Measurements from ENCODE around the gene METAP1.

The METAP1 gene

GRCh38 chr4:98996056-98996764 lies 689 bp downstream of the METAP1 start:
- in situ Hi-C loops (cut with MboI; ENCODE audit: low sequenced_read_pairs, unreplicated experiment) = loop anchor here (25.0 kb wide), 1 partner anchor 416 kb away; no protein-coding TSS in a partner anchor
- TF ChIP-seq, protein P1, sequence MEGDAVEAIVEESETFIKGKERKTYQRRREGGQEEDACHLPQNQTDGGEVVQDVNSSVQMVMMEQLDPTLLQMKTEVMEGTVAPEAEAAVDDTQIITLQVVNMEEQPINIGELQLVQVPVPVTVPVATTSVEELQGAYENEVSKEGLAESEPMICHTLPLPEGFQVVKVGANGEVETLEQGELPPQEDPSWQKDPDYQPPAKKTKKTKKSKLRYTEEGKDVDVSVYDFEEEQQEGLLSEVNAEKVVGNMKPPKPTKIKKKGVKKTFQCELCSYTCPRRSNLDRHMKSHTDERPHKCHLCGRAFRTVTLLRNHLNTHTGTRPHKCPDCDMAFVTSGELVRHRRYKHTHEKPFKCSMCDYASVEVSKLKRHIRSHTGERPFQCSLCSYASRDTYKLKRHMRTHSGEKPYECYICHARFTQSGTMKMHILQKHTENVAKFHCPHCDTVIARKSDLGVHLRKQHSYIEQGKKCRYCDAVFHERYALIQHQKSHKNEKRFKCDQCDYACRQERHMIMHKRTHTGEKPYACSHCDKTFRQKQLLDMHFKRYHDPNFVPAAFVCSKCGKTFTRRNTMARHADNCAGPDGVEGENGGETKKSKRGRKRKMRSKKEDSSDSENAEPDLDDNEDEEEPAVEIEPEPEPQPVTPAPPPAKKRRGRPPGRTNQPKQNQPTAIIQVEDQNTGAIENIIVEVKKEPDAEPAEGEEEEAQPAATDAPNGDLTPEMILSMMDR (IDR thresholded peaks at IDR 0.05; ENCODE audit: borderline replicate concordance, control extremely low read depth, extremely low read depth, insufficient read depth, missing control alignments) = peak; percentile 18
- peak; percentile 31 for DNase-seq (ENCODE audit: low spot score)

DNA sequence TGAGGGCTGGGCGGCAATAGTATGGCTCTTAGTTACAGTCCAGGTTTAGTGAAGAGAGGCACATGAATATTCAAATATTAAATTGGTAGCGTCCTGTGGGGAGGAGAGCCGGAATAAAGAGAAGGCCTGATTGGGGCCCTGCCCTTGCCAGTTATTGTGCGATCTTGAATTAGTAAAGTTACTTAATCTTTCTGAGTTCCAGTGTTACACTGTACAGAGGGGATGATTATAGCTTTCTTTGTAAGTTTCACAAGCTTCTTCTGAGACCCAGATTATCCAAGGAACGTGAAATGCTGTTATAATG lies 1.2 kb downstream of the METAP1 start:
- TF ChIP-seq, protein P1 (IDR thresholded peaks at IDR 0.05; ENCODE audit: borderline replicate concordance, control extremely low read depth, extremely low read depth, insufficient read depth, missing control alignments) = no peak
- in situ Hi-C loops (cut with MboI; ENCODE audit: low sequenced_read_pairs, unreplicated experiment) = loop anchor here (25.0 kb wide), 1 partner anchor 416 kb away; no protein-coding TSS in a partner anchor
- DNase-seq (ENCODE audit: low spot score) = no peak

- in situ Hi-C loops (cut with MboI; ENCODE audit: low sequenced_read_pairs, unreplicated experiment) = loop anchor here (25.0 kb wide), 1 partner anchor 415 kb away; no protein-coding TSS in a partner anchor
Measured at GRCh38 chr4:98997166-98997565, 1.6 kb downstream of the METAP1 start.

DNA sequence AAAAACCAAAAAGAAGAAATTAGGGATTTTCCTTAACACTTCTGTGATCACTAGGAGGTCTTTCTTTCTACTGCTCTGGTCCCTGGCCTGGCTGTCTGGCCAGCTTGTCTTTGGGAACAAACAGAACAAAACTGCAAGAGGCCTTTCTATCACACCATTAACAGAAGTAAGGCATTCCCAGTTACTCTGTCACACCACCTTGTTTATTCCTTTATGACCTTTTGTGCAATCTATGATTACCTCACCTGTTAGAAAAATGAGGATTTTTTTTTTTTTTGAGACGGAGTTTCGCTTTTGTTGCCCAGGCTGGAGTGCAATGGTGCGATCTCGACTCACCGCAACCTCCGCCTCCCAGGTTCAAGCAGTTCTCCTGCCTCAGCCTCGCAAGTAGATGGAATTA lies 3.0 kb downstream of the METAP1 start:
- DNase-seq (ENCODE audit: low spot score) = no peak
- in situ Hi-C loops (cut with MboI; ENCODE audit: low sequenced_read_pairs, unreplicated experiment) = loop anchor here (25.0 kb wide), 1 partner anchor 414 kb away; no protein-coding TSS in a partner anchor
- TF ChIP-seq, protein P1 (IDR thresholded peaks at IDR 0.05; ENCODE audit: borderline replicate concordance, control extremely low read depth, extremely low read depth, insufficient read depth, missing control alignments) = no peak

More at GRCh38 chr4:98997166-98997565, 1.6 kb downstream of the METAP1 start:
- TF ChIP-seq, protein P1 (IDR thresholded peaks at IDR 0.05; ENCODE audit: borderline replicate concordance, control extremely low read depth, extremely low read depth, insufficient read depth, missing control alignments) = no peak
- no peak for DNase-seq (ENCODE audit: low spot score)

GRCh38 chr4:99002279-99002678 lies 6.8 kb downstream of the METAP1 start:
- DNase-seq (ENCODE audit: low spot score) = no peak
- in situ Hi-C loops (cut with MboI; ENCODE audit: low sequenced_read_pairs, unreplicated experiment) = no loop called here
- TF ChIP-seq, protein P1 (IDR thresholded peaks at IDR 0.05; ENCODE audit: borderline replicate concordance, control extremely low read depth, extremely low read depth, insufficient read depth, missing control alignments) = no peak

- TF ChIP-seq, protein P1 (IDR thresholded peaks at IDR 0.05; ENCODE audit: borderline replicate concordance, control extremely low read depth, extremely low read depth, insufficient read depth, missing control alignments) = no peak
- in situ Hi-C loops (cut with MboI; ENCODE audit: low sequenced_read_pairs, unreplicated experiment) = no loop called here
- DNase-seq (ENCODE audit: low spot score) = no peak
Measured at GRCh38 chr4:99008051-99008450, 12.5 kb downstream of the METAP1 start.
